AG04449 (cell line): ENCODE measurements around the gene TMEM234.

ENCODE experiments used
- CTCF ChIA-PET: fragments of 350-600 bp; formaldehyde crosslinking; extraction: SDS; loops from one replicate; lab custom pipeline; 2021; ENCODE audit warnings: antibody characterized with exemption; lab: Yijun Ruan, JAX
- POLR2A ChIA-PET: fragments of 400-600, 350-600 bp; formaldehyde crosslinking; extraction: SDS; loops from one replicate; lab custom pipeline; 2020; ENCODE audit warnings: antibody characterized with exemption, inconsistent platforms; lab: Yijun Ruan, JAX
- DNase-seq: peaks from one replicate; pipeline ENCODE4 v3.0.0-alpha.2; 2010; ENCODE audit warnings: low read depth, low spot score
- H3K4me3 ChIP-seq: 2 replicates; pipeline ENCODE4 v1.5.1; 2011; ENCODE audit warnings: low read depth, mild to moderate bottlenecking, control low read depth, low read length
- TF ChIP-seq, protein P1 (sequence below): IDR thresholded peaks from one replicate; pipeline ENCODE4 v1.5.1; 2011; ENCODE audit warnings: mild to moderate bottlenecking, moderate library complexity, low read length, control low read depth, inconsistent platforms; ENCODE audit not compliant: insufficient read depth; ENCODE audit errors: missing control alignments

The TMEM234 gene

DNA sequence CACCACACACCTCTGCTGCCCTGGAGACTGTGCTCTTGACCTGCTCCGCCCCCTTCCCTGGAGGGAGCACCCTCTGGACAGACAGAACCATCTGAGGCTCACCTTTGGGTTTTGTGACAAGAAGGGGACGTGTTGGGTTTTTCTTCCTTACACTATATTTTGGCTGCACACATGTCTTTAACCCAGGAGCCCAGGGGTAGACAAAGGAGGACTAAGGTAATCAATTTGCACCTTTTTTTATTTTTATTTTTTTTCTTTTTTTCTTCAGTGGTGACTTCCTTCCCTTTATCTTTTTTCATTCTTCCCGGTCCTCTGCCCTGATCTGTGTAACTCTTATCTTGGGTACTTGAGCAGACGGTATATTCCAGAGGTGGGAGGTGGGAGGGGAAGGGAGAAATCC is 51.2 kb downstream of the TMEM234 start:
- TF ChIP-seq, protein P1, sequence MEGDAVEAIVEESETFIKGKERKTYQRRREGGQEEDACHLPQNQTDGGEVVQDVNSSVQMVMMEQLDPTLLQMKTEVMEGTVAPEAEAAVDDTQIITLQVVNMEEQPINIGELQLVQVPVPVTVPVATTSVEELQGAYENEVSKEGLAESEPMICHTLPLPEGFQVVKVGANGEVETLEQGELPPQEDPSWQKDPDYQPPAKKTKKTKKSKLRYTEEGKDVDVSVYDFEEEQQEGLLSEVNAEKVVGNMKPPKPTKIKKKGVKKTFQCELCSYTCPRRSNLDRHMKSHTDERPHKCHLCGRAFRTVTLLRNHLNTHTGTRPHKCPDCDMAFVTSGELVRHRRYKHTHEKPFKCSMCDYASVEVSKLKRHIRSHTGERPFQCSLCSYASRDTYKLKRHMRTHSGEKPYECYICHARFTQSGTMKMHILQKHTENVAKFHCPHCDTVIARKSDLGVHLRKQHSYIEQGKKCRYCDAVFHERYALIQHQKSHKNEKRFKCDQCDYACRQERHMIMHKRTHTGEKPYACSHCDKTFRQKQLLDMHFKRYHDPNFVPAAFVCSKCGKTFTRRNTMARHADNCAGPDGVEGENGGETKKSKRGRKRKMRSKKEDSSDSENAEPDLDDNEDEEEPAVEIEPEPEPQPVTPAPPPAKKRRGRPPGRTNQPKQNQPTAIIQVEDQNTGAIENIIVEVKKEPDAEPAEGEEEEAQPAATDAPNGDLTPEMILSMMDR = no peak
- ChIA-PET CTCF (no interaction called here), POLR2A (no interaction called here)
- H3K4me3 ChIP-seq = no peak overlapping the region
- DNase-seq = no peak
